ENCODE results near the gene HTN3.
"Not testable (repeated sequence)": the region's sequence is repeated elsewhere in the genome, so short reads cannot be mapped to it uniquely, and the experiment has no call there.

Gene HTN3

GRCh38 chr4:70027011-70027410 lies 1.2 kb upstream of the HTN3 start:
- TF ChIP-seq POLR2AphosphoS5 (IDR thresholded peaks at IDR 0.05; ENCODE audit: low read depth) = no peak
- TF ChIP-seq, protein P1, sequence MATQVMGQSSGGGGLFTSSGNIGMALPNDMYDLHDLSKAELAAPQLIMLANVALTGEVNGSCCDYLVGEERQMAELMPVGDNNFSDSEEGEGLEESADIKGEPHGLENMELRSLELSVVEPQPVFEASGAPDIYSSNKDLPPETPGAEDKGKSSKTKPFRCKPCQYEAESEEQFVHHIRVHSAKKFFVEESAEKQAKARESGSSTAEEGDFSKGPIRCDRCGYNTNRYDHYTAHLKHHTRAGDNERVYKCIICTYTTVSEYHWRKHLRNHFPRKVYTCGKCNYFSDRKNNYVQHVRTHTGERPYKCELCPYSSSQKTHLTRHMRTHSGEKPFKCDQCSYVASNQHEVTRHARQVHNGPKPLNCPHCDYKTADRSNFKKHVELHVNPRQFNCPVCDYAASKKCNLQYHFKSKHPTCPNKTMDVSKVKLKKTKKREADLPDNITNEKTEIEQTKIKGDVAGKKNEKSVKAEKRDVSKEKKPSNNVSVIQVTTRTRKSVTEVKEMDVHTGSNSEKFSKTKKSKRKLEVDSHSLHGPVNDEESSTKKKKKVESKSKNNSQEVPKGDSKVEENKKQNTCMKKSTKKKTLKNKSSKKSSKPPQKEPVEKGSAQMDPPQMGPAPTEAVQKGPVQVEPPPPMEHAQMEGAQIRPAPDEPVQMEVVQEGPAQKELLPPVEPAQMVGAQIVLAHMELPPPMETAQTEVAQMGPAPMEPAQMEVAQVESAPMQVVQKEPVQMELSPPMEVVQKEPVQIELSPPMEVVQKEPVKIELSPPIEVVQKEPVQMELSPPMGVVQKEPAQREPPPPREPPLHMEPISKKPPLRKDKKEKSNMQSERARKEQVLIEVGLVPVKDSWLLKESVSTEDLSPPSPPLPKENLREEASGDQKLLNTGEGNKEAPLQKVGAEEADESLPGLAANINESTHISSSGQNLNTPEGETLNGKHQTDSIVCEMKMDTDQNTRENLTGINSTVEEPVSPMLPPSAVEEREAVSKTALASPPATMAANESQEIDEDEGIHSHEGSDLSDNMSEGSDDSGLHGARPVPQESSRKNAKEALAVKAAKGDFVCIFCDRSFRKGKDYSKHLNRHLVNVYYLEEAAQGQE (IDR thresholded peaks at IDR 0.05; ENCODE audit: insufficient replicate concordance, low read depth) = no peak
- TF ChIP-seq SPI1 (IDR thresholded peaks at IDR 0.05; ENCODE audit: borderline replicate concordance, low read depth) = no peak
- no peak for TF ChIP-seq GABPA (IDR thresholded peaks at IDR 0.05; ENCODE audit: low read depth)
- TF ChIP-seq, protein P2, sequence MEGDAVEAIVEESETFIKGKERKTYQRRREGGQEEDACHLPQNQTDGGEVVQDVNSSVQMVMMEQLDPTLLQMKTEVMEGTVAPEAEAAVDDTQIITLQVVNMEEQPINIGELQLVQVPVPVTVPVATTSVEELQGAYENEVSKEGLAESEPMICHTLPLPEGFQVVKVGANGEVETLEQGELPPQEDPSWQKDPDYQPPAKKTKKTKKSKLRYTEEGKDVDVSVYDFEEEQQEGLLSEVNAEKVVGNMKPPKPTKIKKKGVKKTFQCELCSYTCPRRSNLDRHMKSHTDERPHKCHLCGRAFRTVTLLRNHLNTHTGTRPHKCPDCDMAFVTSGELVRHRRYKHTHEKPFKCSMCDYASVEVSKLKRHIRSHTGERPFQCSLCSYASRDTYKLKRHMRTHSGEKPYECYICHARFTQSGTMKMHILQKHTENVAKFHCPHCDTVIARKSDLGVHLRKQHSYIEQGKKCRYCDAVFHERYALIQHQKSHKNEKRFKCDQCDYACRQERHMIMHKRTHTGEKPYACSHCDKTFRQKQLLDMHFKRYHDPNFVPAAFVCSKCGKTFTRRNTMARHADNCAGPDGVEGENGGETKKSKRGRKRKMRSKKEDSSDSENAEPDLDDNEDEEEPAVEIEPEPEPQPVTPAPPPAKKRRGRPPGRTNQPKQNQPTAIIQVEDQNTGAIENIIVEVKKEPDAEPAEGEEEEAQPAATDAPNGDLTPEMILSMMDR (IDR thresholded peaks at IDR 0.05; ENCODE audit: insufficient read depth, low read length) = no peak

GRCh38 chr4:70037559-70037958 lies 9.3 kb downstream of the HTN3 start:
- not testable (repeated sequence) for H3K27ac ChIP-seq (replicated peaks); H3K27me3 ChIP-seq (ENCODE audit: insufficient read depth, poor library complexity, severe bottlenecking); H3K4me3 ChIP-seq (replicated peaks; ENCODE audit: insufficient read depth, low read length); DNase-seq (ENCODE audit: low read depth in 1 of 2, low spot score in 1 of 2)

More at GRCh38 chr4:70027011-70027410, 1.2 kb upstream of the HTN3 start:
- DNase-seq (ENCODE audit: low read depth in 1 of 2, low spot score in 1 of 2) = no peak
- H3K27me3 ChIP-seq (ENCODE audit: insufficient read depth, poor library complexity, severe bottlenecking) = no peaks in the 10 kb centered on the region
- H3K4me3 ChIP-seq (replicated peaks; ENCODE audit: insufficient read depth, low read length) = no peak overlapping the region
- H3K27ac ChIP-seq (replicated peaks) = no peak overlapping the region

- H3K4me3 ChIP-seq (replicated peaks; ENCODE audit: insufficient read depth, low read length); H3K27ac ChIP-seq (replicated peaks); H3K27me3 ChIP-seq (ENCODE audit: insufficient read depth, poor library complexity, severe bottlenecking); DNase-seq (ENCODE audit: low read depth in 1 of 2, low spot score in 1 of 2): not testable (repeated sequence)
These were observed 11.7 kb downstream of the HTN3 start for GRCh38 chr4:70039928-70040327.

- Histone ChIP-seq H3K4me3 (replicated peaks; ENCODE audit: insufficient read depth, low read length) (no peak overlapping the region), H3K27me3 (ENCODE audit: insufficient read depth, poor library complexity, severe bottlenecking) (no peaks in the 10 kb centered on the region), H3K27ac (replicated peaks) (no peak overlapping the region)
- no peak for DNase-seq (ENCODE audit: low read depth in 1 of 2, low spot score in 1 of 2)
- TF ChIP-seq POLR2AphosphoS5 (IDR thresholded peaks at IDR 0.05; ENCODE audit: low read depth) (no peak), SPI1 (IDR thresholded peaks at IDR 0.05; ENCODE audit: borderline replicate concordance, low read depth) (no peak), GABPA (IDR thresholded peaks at IDR 0.05; ENCODE audit: low read depth) (no peak)
- TF ChIP-seq, protein P1 (IDR thresholded peaks at IDR 0.05; ENCODE audit: insufficient replicate concordance, low read depth) = no peak
- TF ChIP-seq, protein P2 (IDR thresholded peaks at IDR 0.05; ENCODE audit: insufficient read depth, low read length) = no peak
These were observed 13.5 kb downstream of the HTN3 start for GRCh38 chr4:70041652-70042286.

- not testable (repeated sequence) for H3K27ac ChIP-seq (replicated peaks); DNase-seq (ENCODE audit: low read depth in 1 of 2, low spot score in 1 of 2); H3K4me3 ChIP-seq (replicated peaks; ENCODE audit: insufficient read depth, low read length); H3K27me3 ChIP-seq (ENCODE audit: insufficient read depth, poor library complexity, severe bottlenecking)
These were observed 21.9 kb downstream of the HTN3 start, which contains the start of gene HTN1 for GRCh38 chr4:70050138-70050537. Gene HTN1, plus strand, starts transcription at chr4:70050438. Its CDS starts 2,639 bp downstream, at chr4:70053077.

DNA sequence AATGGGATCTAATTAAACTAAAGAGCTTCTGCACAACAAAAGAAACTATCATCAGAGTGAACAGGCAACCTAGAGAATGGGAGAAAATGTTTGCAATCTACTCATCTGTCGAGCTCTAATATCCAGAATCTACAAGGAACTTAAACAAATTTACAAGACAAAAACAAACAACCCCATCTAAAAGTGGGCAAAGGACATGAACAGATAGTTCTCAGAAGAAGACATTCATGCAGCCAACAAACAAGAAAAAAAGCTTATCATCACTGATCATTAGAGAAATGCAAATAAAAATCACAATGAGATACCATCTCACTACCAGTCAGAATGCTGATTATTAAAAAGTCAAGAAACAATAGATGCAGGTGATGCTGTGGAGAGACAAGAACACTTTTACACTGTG lies 28.3 kb downstream of the HTN3 start:
- not testable (repeated sequence) for H3K27me3 ChIP-seq (ENCODE audit: insufficient read depth, poor library complexity, severe bottlenecking); DNase-seq (ENCODE audit: low read depth in 1 of 2, low spot score in 1 of 2); H3K27ac ChIP-seq (replicated peaks); H3K4me3 ChIP-seq (replicated peaks; ENCODE audit: insufficient read depth, low read length)

Measured in HL-60 (cell line).